Panc1 (cell line): ENCODE data around the gene RBM19. TPM values are rescaled to one million over a fixed set of nuclear protein-coding genes. Genes with fewer than 3 reads are reported as not detected.

Source experiments
- ATAC-seq: fragments of 200-7000 bp; cut with Tn5 transposase; 2 replicates; pipeline ENCODE4 v1.9.1; 2020; ENCODE audit warnings: mild to moderate bottlenecking, moderate library complexity
- BruUV-seq: library from RNA; stranded (reverse); fragments of 400-500 nt; replicated peaks from 2 replicates; lab custom pipeline; 2021; lab: Mats Ljungman, UMichigan
- CTCF ChIA-PET: fragments of 300-600 bp; sonication (Branson Sonifier 250); formaldehyde crosslinking; loops from one replicate; lab custom pipeline; 2022; ENCODE audit warnings: antibody characterized with exemption; lab: Charles Lee
- POLR2A ChIA-PET: fragments of 300-600 bp; sonication (Branson Sonifier 250); formaldehyde crosslinking; loops from one replicate; lab custom pipeline; 2022; ENCODE audit warnings: antibody characterized with exemption; lab: Charles Lee
- DNase-seq: peaks from one replicate; pipeline ENCODE4 v3.0.0-alpha.2; 2010; ENCODE audit warnings: low read depth, low spot score
- H3K27ac ChIP-seq: 2 replicates; pipeline ENCODE4 v1.5.1; 2011; ENCODE audit warnings: mild to moderate bottlenecking, low read length, inconsistent platforms
- H3K27me3 ChIP-seq: fragments of 200-500 bp; sonication (Bioruptor generic); 2 replicates; pipeline ENCODE4 v1.6.0; 2014; ENCODE audit warnings: low read length, inconsistent platforms; ENCODE audit not compliant: control insufficient read depth, insufficient read depth
- H3K36me3 ChIP-seq: fragments of 200-500 bp; sonication (Bioruptor generic); 2 replicates; pipeline ENCODE4 v1.5.1; 2014; ENCODE audit warnings: inconsistent platforms, mild to moderate bottlenecking, low read length, moderate library complexity; ENCODE audit not compliant: control insufficient read depth, insufficient read depth
- H3K4me1 ChIP-seq: 2 replicates; pipeline ENCODE4 v1.5.1; 2011; ENCODE audit warnings: inconsistent platforms, mild to moderate bottlenecking, low read length, moderate library complexity; ENCODE audit not compliant: control insufficient read depth, insufficient read depth
- H3K4me3 ChIP-seq, 2 experiments: 2 replicates each; pipeline ENCODE4 v1.5.1; 2011 to 2012; ENCODE audit warnings: low read depth in 2 of 2, low read length in 2 of 2, mild to moderate bottlenecking in 2 of 2, inconsistent platforms in 1 of 2, moderate library complexity in 1 of 2
- H3K9me3 ChIP-seq: fragments of 200-500 bp; sonication (Bioruptor generic); 2 replicates; pipeline ENCODE4 v1.5.1; 2014; ENCODE audit warnings: low read depth, mild to moderate bottlenecking, inconsistent platforms, low read length, moderate library complexity; ENCODE audit not compliant: control insufficient read depth, insufficient read depth
- POLR2AphosphoS5 ChIP-seq: IDR thresholded peaks from 2 replicates; pipeline ENCODE4 v1.6.1; 2012; ENCODE audit warnings: mild to moderate bottlenecking, low read depth, low read length, moderate library complexity
- REST ChIP-seq, 2 experiments: IDR thresholded peaks; 2 replicates each; pipeline ENCODE4 v1.6.1; 2011 to 2012; ENCODE audit warnings: low read depth in 2 of 2, control low read depth in 1 of 2, low read length in 1 of 2, mild to moderate bottlenecking in 1 of 2, moderate library complexity in 1 of 2; ENCODE audit not compliant: insufficient read depth in 1 of 2
- SIN3A ChIP-seq: IDR thresholded peaks from 2 replicates; pipeline ENCODE4 v1.6.1; 2012; ENCODE audit warnings: low read depth, mild to moderate bottlenecking, low read length, moderate library complexity, borderline replicate concordance; ENCODE audit not compliant: insufficient read depth
- TCF7L2 ChIP-seq: IDR thresholded peaks from 2 replicates; pipeline ENCODE4 v1.6.1; 2011; ENCODE audit warnings: mild to moderate bottlenecking, low read depth, low read length, inconsistent platforms
- in situ Hi-C: cut with HindIII; loops from 2 replicates; pipeline ENCODE4 v1.10.0; 2016; ENCODE audit warnings: low sequenced_read_pairs, low pct_unique_long_range_greater_than_20kb
- intact Hi-C: fragments of 100-400 bp; cut with micrococcal nuclease; formaldehyde crosslinking; loops from one replicate; pipeline ENCODE4 v1.10.0; 2022; ENCODE audit not compliant: unreplicated experiment
- total RNA-seq: library from RNA; stranded (reverse); gene quantifications from one replicate; pipeline ENCODE4 v1.2.1, GENCODE V29; 2021; ENCODE audit not compliant: unreplicated experiment
- TF ChIP-seq, protein P1 (sequence below): fragments of 450-650 bp; IDR thresholded peaks from 2 replicates; pipeline ENCODE4 v1.5.1; 2017; ENCODE audit warnings: mild to moderate bottlenecking

The RBM19 gene
- total RNA-seq, 1 experiment from 2014 or later = 44.8 TPM

DNA sequence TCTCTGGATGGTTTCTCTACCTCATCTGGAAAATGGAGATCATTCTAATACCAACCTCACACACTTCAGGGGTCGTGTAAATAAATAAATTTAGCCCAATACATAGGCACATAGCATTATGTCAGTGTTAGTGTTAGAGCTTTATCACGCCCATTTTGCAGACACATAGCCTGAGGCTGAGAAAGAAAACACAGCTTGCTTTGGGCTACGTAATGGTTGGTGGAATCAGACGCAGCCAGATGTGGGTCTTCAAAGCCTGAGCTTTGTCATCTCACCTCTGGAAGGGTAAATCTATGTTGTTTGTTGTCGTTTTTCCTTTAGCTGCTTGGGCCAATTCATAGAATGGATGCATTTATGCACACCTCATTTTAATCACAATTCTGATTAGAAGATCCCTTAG lies 191.6 kb downstream of the RBM19 start:
- no peak for ATAC-seq
- POLR2A ChIA-PET = no interaction called here
- no peak for DNase-seq
- BruUV-seq = no TSS peak
- Histone ChIP-seq H3K9me3 (no peaks in the 10 kb centered on the region), H3K36me3 (no peaks in the 10 kb centered on the region), H3K27ac (no peak overlapping the region), H3K4me3 (no peak overlapping the region), H3K4me1 (no peaks in the 10 kb centered on the region), H3K27me3 (no peaks in the 10 kb centered on the region)
- TF ChIP-seq REST (IDR thresholded peaks at IDR 0.05; ENCODE audit: insufficient read depth in 1 of 2, low read depth in 2 of 2, low read length in 1 of 2) (no peak), TCF7L2 (no peak), SIN3A (no peak), POLR2AphosphoS5 (no peak)
- TF ChIP-seq, protein P1, sequence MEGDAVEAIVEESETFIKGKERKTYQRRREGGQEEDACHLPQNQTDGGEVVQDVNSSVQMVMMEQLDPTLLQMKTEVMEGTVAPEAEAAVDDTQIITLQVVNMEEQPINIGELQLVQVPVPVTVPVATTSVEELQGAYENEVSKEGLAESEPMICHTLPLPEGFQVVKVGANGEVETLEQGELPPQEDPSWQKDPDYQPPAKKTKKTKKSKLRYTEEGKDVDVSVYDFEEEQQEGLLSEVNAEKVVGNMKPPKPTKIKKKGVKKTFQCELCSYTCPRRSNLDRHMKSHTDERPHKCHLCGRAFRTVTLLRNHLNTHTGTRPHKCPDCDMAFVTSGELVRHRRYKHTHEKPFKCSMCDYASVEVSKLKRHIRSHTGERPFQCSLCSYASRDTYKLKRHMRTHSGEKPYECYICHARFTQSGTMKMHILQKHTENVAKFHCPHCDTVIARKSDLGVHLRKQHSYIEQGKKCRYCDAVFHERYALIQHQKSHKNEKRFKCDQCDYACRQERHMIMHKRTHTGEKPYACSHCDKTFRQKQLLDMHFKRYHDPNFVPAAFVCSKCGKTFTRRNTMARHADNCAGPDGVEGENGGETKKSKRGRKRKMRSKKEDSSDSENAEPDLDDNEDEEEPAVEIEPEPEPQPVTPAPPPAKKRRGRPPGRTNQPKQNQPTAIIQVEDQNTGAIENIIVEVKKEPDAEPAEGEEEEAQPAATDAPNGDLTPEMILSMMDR = no peak
- in situ Hi-C loops = no loop called here
- CTCF ChIA-PET = no interaction called here
- intact Hi-C loops = no loop called here

DNA sequence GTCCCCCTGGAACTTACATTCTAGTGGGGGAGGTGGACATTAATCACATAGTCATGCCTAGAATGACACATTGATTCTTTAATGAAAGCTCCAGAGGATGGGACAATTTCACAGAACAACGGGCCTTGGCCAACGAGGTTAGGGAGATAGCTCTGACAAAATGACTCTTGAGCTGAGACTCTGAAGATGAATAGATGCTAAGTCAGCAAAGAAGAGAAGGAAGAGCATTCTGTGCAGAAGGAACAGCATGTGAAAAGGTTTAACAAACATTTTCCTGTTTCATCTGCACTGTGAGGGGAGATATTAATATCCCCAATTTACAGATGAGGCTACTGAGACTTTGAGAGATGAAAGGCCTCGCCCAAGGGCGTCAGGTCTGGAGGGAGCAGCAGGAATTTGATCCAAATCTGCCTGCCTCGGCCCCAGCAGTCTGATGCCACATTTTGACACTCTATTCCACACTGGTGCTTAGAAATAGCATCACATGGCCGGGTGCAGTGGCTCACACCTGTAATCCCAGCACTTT lies 193.6 kb downstream of the RBM19 start:
- in situ Hi-C loops = no loop called here
- H3K27ac ChIP-seq = no peak overlapping the region
- H3K4me1 ChIP-seq = no peaks in the 10 kb centered on the region
- intact Hi-C loops = no loop called here
- no peak overlapping the region for H3K4me3 ChIP-seq
- no peaks in the 10 kb centered on the region for H3K9me3 ChIP-seq
- POLR2A ChIA-PET = no interaction called here
- H3K27me3 ChIP-seq = no peaks in the 10 kb centered on the region
- DNase-seq = no peak
- no TSS peak for BruUV-seq
- ATAC-seq = no peak
- H3K36me3 ChIP-seq = no peaks in the 10 kb centered on the region
- CTCF ChIA-PET = interaction anchor here (1.1 kb wide), 1 partner anchor 347 kb away, joined by 3 read pairs; no protein-coding TSS in a partner anchor
- TF ChIP-seq POLR2AphosphoS5 = no peak
- TF ChIP-seq, protein P1 = no peak
- no peak for TF ChIP-seq SIN3A
- TF ChIP-seq REST (IDR thresholded peaks at IDR 0.05; ENCODE audit: insufficient read depth in 1 of 2, low read depth in 2 of 2, low read length in 1 of 2) = no peak
- TF ChIP-seq TCF7L2 = no peak
